Erythroblast (primary cell): ENCODE results near the gene NDUFB10.
"Not testable (repeated sequence)": the region's sequence is repeated elsewhere in the genome, so short reads cannot be mapped to it uniquely, and the experiment has no call there.

Experiments
- DNase-seq, 2 experiments: peaks; one replicate each; lab custom pipeline; 2025; lab: John Stamatoyannopoulos, UW
- GATA1 ChIP-seq: IDR thresholded peaks from 2 replicates; pipeline ENCODE4 v1.6.1; 2011; ENCODE audit warnings: low read depth, mild to moderate bottlenecking, control low read depth, low read length, moderate library complexity
- POLR2A ChIP-seq: IDR thresholded peaks from 2 replicates; pipeline ENCODE4 v1.6.1; 2011; ENCODE audit warnings: mild to moderate bottlenecking, low read length

The NDUFB10 gene

GRCh38 chr16:1919327-1919998 is 39.9 kb upstream of the NDUFB10 start:
- TF ChIP-seq POLR2A: no peak
- no peak for TF ChIP-seq GATA1

GRCh38 chr16:1920122-1920521 is 39.2 kb upstream of the NDUFB10 start:
- not testable (repeated sequence) for DNase-seq

More at GRCh38 chr16:1919327-1919998, 39.9 kb upstream of the NDUFB10 start:
- no peak for DNase-seq

GRCh38 chr16:1920727-1921171 is 38.6 kb upstream of the NDUFB10 start:
- TF ChIP-seq POLR2A (no peak), GATA1 (no peak)
- DNase-seq: peak; percentile 24 to 47

- no peak for DNase-seq
Measured at GRCh38 chr16:1922357-1922756, 37.0 kb upstream of the NDUFB10 start.

GRCh38 chr16:1923299-1924034 is 35.9 kb upstream of the NDUFB10 start:
- DNase-seq: no peak
- TF ChIP-seq GATA1 (no peak), POLR2A (no peak)

More at GRCh38 chr16:1922357-1922756, 37.0 kb upstream of the NDUFB10 start:
- no peak for TF ChIP-seq POLR2A

- TF ChIP-seq GATA1 (no peak), POLR2A (no peak)
- DNase-seq: no peak
Measured at GRCh38 chr16:1924095-1924494, 35.2 kb upstream of the NDUFB10 start.

- no peak for DNase-seq
- no peak for TF ChIP-seq GATA1
- no peak for TF ChIP-seq POLR2A
Measured at GRCh38 chr16:1926271-1926670, 33.1 kb upstream of the NDUFB10 start.

- DNase-seq: no peak
- no peak for TF ChIP-seq GATA1
- TF ChIP-seq POLR2A: no peak
Measured at GRCh38 chr16:1929105-1929504, 30.2 kb upstream of the NDUFB10 start.

- TF ChIP-seq GATA1 (no peak), POLR2A (no peak)
- peak; percentile 90 to 94 for DNase-seq
Measured at GRCh38 chr16:1929578-1930337, 29.6 kb upstream of the NDUFB10 start.

GRCh38 chr16:1930338-1930720 is 29.0 kb upstream of the NDUFB10 start:
- no peak for TF ChIP-seq POLR2A
- no peak for TF ChIP-seq GATA1
- DNase-seq: no peak

- no peak for DNase-seq
- TF ChIP-seq POLR2A (no peak), GATA1 (no peak)
Measured at GRCh38 chr16:1932050-1933028, 27.0 kb upstream of the NDUFB10 start.

- TF ChIP-seq POLR2A (no peak), GATA1 (no peak)
- DNase-seq: no peak
Measured at GRCh38 chr16:1933097-1933661, 26.2 kb upstream of the NDUFB10 start.
